PC-3 (cell line): ENCODE results near the gene HAGH.

ENCODE experiments used
- EZH2 ChIP-seq: fragments of 300-600 bp; sonication (generic); IDR thresholded peaks from one replicate; pipeline ENCODE4 v1.6.1; 2017; ENCODE audit warnings: antibody characterized with exemption, mild to moderate bottlenecking, low read length; ENCODE audit not compliant: unreplicated experiment
- EZH2phosphoT487 ChIP-seq: fragments of 300-600 bp; sonication (generic); IDR thresholded peaks from 2 replicates; pipeline ENCODE4 v1.6.1; 2018; ENCODE audit warnings: mild to moderate bottlenecking, antibody characterized with exemption, low read length, borderline replicate concordance
- TF ChIP-seq, protein P1 (sequence below): fragments of 300-600 bp; sonication (generic); conservative IDR thresholded peaks from 2 replicates; pipeline ENCODE4 v1.5.1; 2017; ENCODE audit warnings: antibody characterized with exemption, low read depth, mild to moderate bottlenecking, low read length

DNA sequence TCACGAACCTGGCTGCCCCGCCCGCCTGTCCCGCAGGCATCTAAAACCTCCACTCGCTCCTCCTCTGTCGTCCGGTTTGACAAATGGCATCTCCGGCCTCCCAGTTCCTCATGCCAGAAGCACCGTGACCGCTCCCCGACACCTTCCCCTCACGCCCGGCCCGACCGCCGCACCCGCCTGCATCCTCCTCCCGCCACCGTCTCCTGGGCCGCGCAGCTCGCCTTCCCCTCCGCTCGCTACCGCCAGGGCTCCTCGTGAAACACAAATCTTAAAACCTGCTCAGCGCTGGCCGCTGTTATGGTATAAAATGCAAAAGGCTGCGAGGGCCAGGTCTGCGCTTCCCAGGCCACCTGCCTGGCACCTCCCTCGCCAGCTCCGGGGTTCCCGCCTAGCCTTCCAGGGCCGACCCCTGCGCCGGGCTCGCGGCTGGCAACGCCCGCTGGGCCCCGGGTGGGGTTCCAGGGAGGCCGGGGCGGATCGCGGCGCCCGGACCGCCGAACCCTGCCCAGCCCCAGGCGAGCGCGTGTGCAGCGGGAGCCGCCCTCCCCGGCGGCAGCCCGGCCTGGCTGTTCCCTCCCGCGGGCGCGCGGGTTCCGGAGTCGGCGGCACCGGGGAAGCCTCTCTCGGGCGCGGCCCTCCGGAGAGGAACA, 44.7 kb downstream of the HAGH start:
- TF ChIP-seq, protein P1, sequence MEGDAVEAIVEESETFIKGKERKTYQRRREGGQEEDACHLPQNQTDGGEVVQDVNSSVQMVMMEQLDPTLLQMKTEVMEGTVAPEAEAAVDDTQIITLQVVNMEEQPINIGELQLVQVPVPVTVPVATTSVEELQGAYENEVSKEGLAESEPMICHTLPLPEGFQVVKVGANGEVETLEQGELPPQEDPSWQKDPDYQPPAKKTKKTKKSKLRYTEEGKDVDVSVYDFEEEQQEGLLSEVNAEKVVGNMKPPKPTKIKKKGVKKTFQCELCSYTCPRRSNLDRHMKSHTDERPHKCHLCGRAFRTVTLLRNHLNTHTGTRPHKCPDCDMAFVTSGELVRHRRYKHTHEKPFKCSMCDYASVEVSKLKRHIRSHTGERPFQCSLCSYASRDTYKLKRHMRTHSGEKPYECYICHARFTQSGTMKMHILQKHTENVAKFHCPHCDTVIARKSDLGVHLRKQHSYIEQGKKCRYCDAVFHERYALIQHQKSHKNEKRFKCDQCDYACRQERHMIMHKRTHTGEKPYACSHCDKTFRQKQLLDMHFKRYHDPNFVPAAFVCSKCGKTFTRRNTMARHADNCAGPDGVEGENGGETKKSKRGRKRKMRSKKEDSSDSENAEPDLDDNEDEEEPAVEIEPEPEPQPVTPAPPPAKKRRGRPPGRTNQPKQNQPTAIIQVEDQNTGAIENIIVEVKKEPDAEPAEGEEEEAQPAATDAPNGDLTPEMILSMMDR: no peak
- TF ChIP-seq EZH2 (no peak), EZH2phosphoT487 (no peak)
